H9 (cell line): Measurements from ENCODE around the gene PROX1. TPM values are rescaled to one million over a fixed set of nuclear protein-coding genes. Genes with fewer than 3 reads are reported as not detected.

Experiments
- DNase-seq: peaks from one replicate; pipeline ENCODE4 v3.0.0-alpha.2; 2017
- H2AFZ ChIP-seq: one replicate; pipeline ENCODE4 v1.6.1; 2013; ENCODE audit warnings: mild to moderate bottlenecking, low read length, control low read depth, moderate library complexity
- H2AK5ac ChIP-seq: 2 replicates; pipeline ENCODE4 v1.6.1; 2013; ENCODE audit warnings: low read length, control low read depth, mixed read lengths; ENCODE audit not compliant: insufficient read length
- H2BK120ac ChIP-seq: one replicate; pipeline ENCODE4 v1.6.1; 2013; ENCODE audit warnings: low read depth, mild to moderate bottlenecking, low read length, control low read depth, inconsistent platforms; ENCODE audit not compliant: poor library complexity, severe bottlenecking
- H2BK12ac ChIP-seq: 2 replicates; pipeline ENCODE4 v1.6.1; 2013; ENCODE audit warnings: low read length, control low read depth, mixed read lengths, low read depth; ENCODE audit not compliant: insufficient read length
- H2BK15ac ChIP-seq: 2 replicates; pipeline ENCODE4 v1.6.1; 2013; ENCODE audit warnings: low read depth, low read length, control low read depth
- H2BK20ac ChIP-seq: one replicate; pipeline ENCODE4 v1.6.1; 2013; ENCODE audit warnings: low read depth, mild to moderate bottlenecking, low read length, control low read depth, inconsistent platforms; ENCODE audit not compliant: poor library complexity, severe bottlenecking
- H2BK5ac ChIP-seq: 2 replicates; pipeline ENCODE4 v1.6.1; 2013; ENCODE audit warnings: low read length, control low read depth, mixed read lengths; ENCODE audit not compliant: insufficient read length
- H3K14ac ChIP-seq: 2 replicates; pipeline ENCODE4 v1.6.1; 2013; ENCODE audit warnings: low read length, control low read depth; ENCODE audit not compliant: insufficient read depth
- H3K18ac ChIP-seq: 2 replicates; pipeline ENCODE4 v1.6.1; 2013; ENCODE audit warnings: low read depth, mild to moderate bottlenecking, mixed read lengths, low read length, control low read depth; ENCODE audit not compliant: insufficient read length
- H3K23ac ChIP-seq: 2 replicates; pipeline ENCODE4 v1.6.1; 2013; ENCODE audit warnings: low read length, control low read depth, mixed read lengths, low read depth; ENCODE audit not compliant: insufficient read length
- H3K23me2 ChIP-seq: 2 replicates; pipeline ENCODE4 v1.6.1; 2013; ENCODE audit warnings: low read depth, mild to moderate bottlenecking, mixed read lengths, low read length, control low read depth; ENCODE audit not compliant: insufficient read length, poor library complexity, severe bottlenecking
- H3K27ac ChIP-seq: 2 replicates; pipeline ENCODE4 v1.5.1; 2013; ENCODE audit warnings: low read length, control low read depth, mixed read lengths, low read depth; ENCODE audit not compliant: insufficient read length
- H3K27me3 ChIP-seq: 2 replicates; pipeline ENCODE4 v1.6.1; 2013; ENCODE audit warnings: low read length, control low read depth, inconsistent platforms; ENCODE audit not compliant: insufficient read depth
- H3K4ac ChIP-seq: 2 replicates; pipeline ENCODE4 v1.6.1; 2013; ENCODE audit warnings: low read depth, mild to moderate bottlenecking, control low read depth, inconsistent platforms, low read length, moderate library complexity
- H3K4me1 ChIP-seq: 2 replicates; pipeline ENCODE4 v1.6.1; 2013; ENCODE audit warnings: low read length, control low read depth, inconsistent platforms; ENCODE audit not compliant: insufficient read depth
- H3K4me2 ChIP-seq: 2 replicates; pipeline ENCODE4 v1.6.1; 2013; ENCODE audit warnings: low read length, control low read depth, mixed read lengths; ENCODE audit not compliant: insufficient read length, insufficient read depth
- H3K56ac ChIP-seq: 2 replicates; pipeline ENCODE4 v1.6.1; 2013; ENCODE audit warnings: low read depth, mild to moderate bottlenecking, mixed read lengths, low read length, control low read depth; ENCODE audit not compliant: insufficient read length
- H3K79me1 ChIP-seq: 2 replicates; pipeline ENCODE4 v1.6.1; 2013; ENCODE audit warnings: low read depth, mild to moderate bottlenecking, moderate library complexity, low read length, control low read depth, inconsistent platforms; ENCODE audit not compliant: insufficient read depth, poor library complexity, severe bottlenecking
- H3K79me2 ChIP-seq: 2 replicates; pipeline ENCODE4 v1.6.1; 2013; ENCODE audit warnings: low read length, control low read depth, inconsistent platforms; ENCODE audit not compliant: insufficient read depth
- H3K9ac ChIP-seq: 2 replicates; pipeline ENCODE4 v1.6.1; 2013; ENCODE audit warnings: low read length, control low read depth, mixed read lengths; ENCODE audit not compliant: insufficient read length; ENCODE audit errors: extremely low read depth
- H3K9me3 ChIP-seq: one replicate; pipeline ENCODE4 v1.6.1; 2013; ENCODE audit warnings: low read depth, low read length, inconsistent platforms; ENCODE audit not compliant: control insufficient read depth
- H3T11ph ChIP-seq: one replicate; pipeline ENCODE4 v1.6.1; 2013; ENCODE audit warnings: mild to moderate bottlenecking, low read length, control low read depth, inconsistent platforms
- H4K20me1 ChIP-seq: one replicate; pipeline ENCODE4 v1.6.1; 2013; ENCODE audit not compliant: control insufficient read depth, insufficient read length, insufficient read depth
- H4K5ac ChIP-seq: 2 replicates; pipeline ENCODE4 v1.6.1; 2013; ENCODE audit warnings: low read depth, mild to moderate bottlenecking, mixed read lengths, low read length, control low read depth; ENCODE audit not compliant: insufficient read length
- H4K8ac ChIP-seq: replicated peaks from 2 replicates; pipeline ENCODE4 v1.6.1; 2013; ENCODE audit warnings: low read length, control low read depth, mixed read lengths, low read depth; ENCODE audit not compliant: insufficient read length
- H4K91ac ChIP-seq: 2 replicates; pipeline ENCODE4 v1.6.1; 2013; ENCODE audit warnings: low read depth, mild to moderate bottlenecking, moderate library complexity, mixed read lengths, low read length, control low read depth; ENCODE audit not compliant: insufficient read length
- H3K27ac Mint-ChIP-seq, 3 experiments: 2 replicates in 2 of 3; 3 replicates in 1 of 3; pipeline ENCODE4 v1.8.0; 2020 to 2021; ENCODE audit warnings: mixed read lengths in 3 of 3, mild to moderate bottlenecking in 1 of 3, moderate library complexity in 1 of 3
- H3K27me3 Mint-ChIP-seq: 2 replicates; pipeline ENCODE4 v1.8.0; 2021; ENCODE audit warnings: low read depth, mild to moderate bottlenecking, moderate library complexity, mixed read lengths
- H3K36me3 Mint-ChIP-seq, 3 experiments: 2 replicates in 2 of 3; 3 replicates in 1 of 3; pipeline ENCODE4 v1.8.0; 2020 to 2021; ENCODE audit warnings: low read depth in 3 of 3, mixed read lengths in 3 of 3; ENCODE audit not compliant: insufficient read depth in 1 of 3
- H3K4me1 Mint-ChIP-seq, 2 experiments: 2 replicates each; pipeline ENCODE4 v1.8.0; 2020; ENCODE audit warnings: mixed read lengths in 2 of 2
- H3K4me3 Mint-ChIP-seq, 2 experiments: 2 replicates in 1 of 2; 3 replicates in 1 of 2; pipeline ENCODE4 v1.8.0; 2020 to 2021; ENCODE audit warnings: mild to moderate bottlenecking in 2 of 2, mixed read lengths in 2 of 2, moderate library complexity in 1 of 2
- H3K9me3 Mint-ChIP-seq, 2 experiments: 2 replicates in 1 of 2; 3 replicates in 1 of 2; pipeline ENCODE4 v1.8.0; 2020; ENCODE audit warnings: mild to moderate bottlenecking in 2 of 2, mixed read lengths in 2 of 2, moderate library complexity in 1 of 2
- WGBS: extraction: QIAGEN DNeasy Blood & Tissue Kit; methylation state at CpG from one replicate; pipeline ENCODE4 v1.1.7; 2013; ENCODE audit warnings: missing lambda C conversion rate, low lambda C conversion rate, mixed read lengths; ENCODE audit not compliant: insufficient read length; ENCODE audit errors: extremely low coverage; 5-methylcytosine and 5-hydroxymethylcytosine counted together
- total RNA-seq: library from RNA; stranded (reverse); gene quantifications from 2 replicates; pipeline ENCODE4 v1.2.1, GENCODE V29; 2021
- TF ChIP-seq, protein P1 (sequence below): fragments of 200-600 bp; sonication (generic); conservative IDR thresholded peaks from 3 replicates; pipeline ENCODE4 v1.8.0; 2021; ENCODE audit warnings: antibody characterized with exemption, mild to moderate bottlenecking

Gene PROX1
- total RNA-seq, 1 experiment from 2014 or later: 0.72 TPM

DNA sequence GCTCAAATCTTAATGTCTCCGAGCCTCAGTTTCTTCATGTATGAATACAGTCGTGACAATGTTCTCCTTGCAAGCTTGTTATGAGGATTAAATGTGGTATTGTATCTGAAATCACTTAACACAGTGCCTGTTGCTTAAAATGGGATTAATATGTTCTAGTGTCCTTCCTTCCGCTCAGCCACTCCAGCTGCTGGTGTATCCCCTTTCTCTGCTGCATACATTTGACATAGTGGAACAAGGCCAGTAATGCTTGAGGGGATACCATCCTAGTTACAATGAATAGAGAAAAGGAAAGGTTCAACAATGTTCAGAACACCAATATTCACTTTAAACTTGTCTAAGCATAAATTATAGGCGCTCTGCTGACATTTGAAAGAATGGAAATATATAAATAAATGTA is 64.0 kb downstream of the PROX1 start:
- no peak overlapping the region for H4K91ac ChIP-seq
- H3K4me3 Mint-ChIP-seq: no peak overlapping the region
- no peaks in the 10 kb centered on the region for H3K27me3 ChIP-seq
- H3K23me2 ChIP-seq: no peaks in the 10 kb centered on the region
- H3K79me2 ChIP-seq: no peaks in the 10 kb centered on the region
- H4K8ac ChIP-seq: no peak overlapping the region
- no peak overlapping the region for H2AK5ac ChIP-seq
- H3K18ac ChIP-seq: no peak overlapping the region
- H2BK15ac ChIP-seq: no peak overlapping the region
- peaks cover 17 to 20% of the 10 kb centered on the region in 2 experiments for H3K9me3 Mint-ChIP-seq
- H3K9ac ChIP-seq: no peak overlapping the region
- H3K27me3 Mint-ChIP-seq: no peaks in the 10 kb centered on the region
- DNase-seq: no peak
- no peaks in the 10 kb centered on the region for H3K4me1 Mint-ChIP-seq
- peaks cover 2 to 14% (median 5%) of the 10 kb centered on the region in 3 experiments; a peak in 6 of 7 replicates for H3K36me3 Mint-ChIP-seq
- no peaks in the 10 kb centered on the region for H3K79me1 ChIP-seq
- TF ChIP-seq, protein P1, sequence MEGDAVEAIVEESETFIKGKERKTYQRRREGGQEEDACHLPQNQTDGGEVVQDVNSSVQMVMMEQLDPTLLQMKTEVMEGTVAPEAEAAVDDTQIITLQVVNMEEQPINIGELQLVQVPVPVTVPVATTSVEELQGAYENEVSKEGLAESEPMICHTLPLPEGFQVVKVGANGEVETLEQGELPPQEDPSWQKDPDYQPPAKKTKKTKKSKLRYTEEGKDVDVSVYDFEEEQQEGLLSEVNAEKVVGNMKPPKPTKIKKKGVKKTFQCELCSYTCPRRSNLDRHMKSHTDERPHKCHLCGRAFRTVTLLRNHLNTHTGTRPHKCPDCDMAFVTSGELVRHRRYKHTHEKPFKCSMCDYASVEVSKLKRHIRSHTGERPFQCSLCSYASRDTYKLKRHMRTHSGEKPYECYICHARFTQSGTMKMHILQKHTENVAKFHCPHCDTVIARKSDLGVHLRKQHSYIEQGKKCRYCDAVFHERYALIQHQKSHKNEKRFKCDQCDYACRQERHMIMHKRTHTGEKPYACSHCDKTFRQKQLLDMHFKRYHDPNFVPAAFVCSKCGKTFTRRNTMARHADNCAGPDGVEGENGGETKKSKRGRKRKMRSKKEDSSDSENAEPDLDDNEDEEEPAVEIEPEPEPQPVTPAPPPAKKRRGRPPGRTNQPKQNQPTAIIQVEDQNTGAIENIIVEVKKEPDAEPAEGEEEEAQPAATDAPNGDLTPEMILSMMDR: no peak
- H2BK20ac ChIP-seq: no peak overlapping the region
- H2BK5ac ChIP-seq: no peak overlapping the region
- H2BK12ac ChIP-seq: no peak overlapping the region
- no peak overlapping the region for H3K27ac Mint-ChIP-seq
- no peak overlapping the region for H2BK120ac ChIP-seq
- no peaks in the 10 kb centered on the region for H3K9me3 ChIP-seq
- no CpG with 5 or more reads among the region's 4 CpGs for WGBS
- H3K27ac ChIP-seq: no peak overlapping the region
- H3K4me1 ChIP-seq: no peaks in the 10 kb centered on the region
- no peak overlapping the region for H2AFZ ChIP-seq
- H3K23ac ChIP-seq: no peak overlapping the region
- no peak overlapping the region for H3T11ph ChIP-seq
- no peak overlapping the region for H3K56ac ChIP-seq
- H3K4ac ChIP-seq: no peak overlapping the region
- H3K14ac ChIP-seq: no peak overlapping the region
- H4K5ac ChIP-seq: no peak overlapping the region
- no peak overlapping the region for H3K4me2 ChIP-seq
- H4K20me1 ChIP-seq: no peaks in the 10 kb centered on the region
